CD1c-positive myeloid dendritic cell (primary cell): ENCODE data around the gene SLC16A3.
"Not testable (repeated sequence)": the region's sequence is repeated elsewhere in the genome, so short reads cannot be mapped to it uniquely, and the experiment has no call there.

Experiments used
- DNase-seq: peaks from one replicate; pipeline ENCODE4 v3.0.0-alpha.2; 2016; ENCODE audit errors: extremely low spot score

Gene SLC16A3

GRCh38 chr17:82247182-82247823 lies 18.5 kb downstream of the SLC16A3 start:
- DNase-seq = no peak

GRCh38 chr17:82247856-82248671 lies 19.2 kb downstream of the SLC16A3 start:
- DNase-seq = no peak

- DNase-seq = no peak
Observed at GRCh38 chr17:82248815-82249674, 20.2 kb downstream of the SLC16A3 start.

GRCh38 chr17:82249896-82250581 lies 21.2 kb downstream of the SLC16A3 start:
- no peak for DNase-seq

- DNase-seq = no peak
Observed at GRCh38 chr17:82250868-82251500, 22.1 kb downstream of the SLC16A3 start.

- DNase-seq = no peak
Observed at GRCh38 chr17:82252511-82253178, 23.8 kb downstream of the SLC16A3 start.

- no peak for DNase-seq
Observed at GRCh38 chr17:82253179-82253544, 24.3 kb downstream of the SLC16A3 start.

GRCh38 chr17:82254096-82254495 lies 25.3 kb downstream of the SLC16A3 start:
- not testable (repeated sequence) for DNase-seq

- DNase-seq = not testable (repeated sequence)
Observed at GRCh38 chr17:82254746-82255145, 25.9 kb downstream of the SLC16A3 start.

GRCh38 chr17:82255402-82255972 lies 26.6 kb downstream of the SLC16A3 start:
- no peak for DNase-seq

- DNase-seq = no peak
Observed at GRCh38 chr17:82256242-82256885, 27.5 kb downstream of the SLC16A3 start.

GRCh38 chr17:82257473-82257872 lies 28.6 kb downstream of the SLC16A3 start:
- DNase-seq = no peak

GRCh38 chr17:82258555-82258954 lies 29.7 kb downstream of the SLC16A3 start:
- DNase-seq = no peak

GRCh38 chr17:82259972-82260961 lies 31.4 kb downstream of the SLC16A3 start:
- not testable (repeated sequence) for DNase-seq

- DNase-seq = no peak
Observed at GRCh38 chr17:82262344-82262743, 33.5 kb downstream of the SLC16A3 start.

- no peak for DNase-seq
Observed at GRCh38 chr17:82263641-82264040, 34.8 kb downstream of the SLC16A3 start.

GRCh38 chr17:82266142-82266541 lies 37.3 kb downstream of the SLC16A3 start:
- no peak for DNase-seq

- peak; percentile 92 for DNase-seq
Observed at GRCh38 chr17:82267575-82268379, 38.9 kb downstream of the SLC16A3 start.
